ENCODE data around the gene CCR5.

- TF ChIP-seq HMG20B (CRISPR knock-in tag; IDR thresholded peaks at IDR 0.05) (no peak), CTCF (IDR thresholded peaks at IDR 0.05 in 2 of 3, conservative IDR thresholded peaks at IDR 0.05 in 1 of 3; ENCODE audit: insufficient read depth in 2 of 3, low read depth in 1 of 3, low read length in 3 of 3) (no peak), TAF1 (IDR thresholded peaks at IDR 0.05; ENCODE audit: control insufficient read depth, extremely low read depth, insufficient read depth, low read length, severe bottlenecking) (no peak), STAG1 (CRISPR knock-in tag; IDR thresholded peaks at IDR 0.05; ENCODE audit: borderline replicate concordance) (no peak)
These were observed 30.8 kb downstream of the CCR5 start for GRCh38 chr3:46401579-46401978.

Data from K562 (cell line).